ENCODE measurements around the gene GAN. TPM values are rescaled to one million over a fixed set of nuclear protein-coding genes. Genes with fewer than 3 reads are reported as not detected.

The GAN gene
- total and polyA plus RNA-seq, 10 of the 15 experiments (the other 5 are each of a cell fraction or from before 2014, with no cell fraction given), result 0.42 to 8.4 (median 2.5) TPM

GRCh38 chr16:81436386-81436785 is 121.6 kb downstream of the GAN start:
- ATAC-seq, result no peak
- Histone ChIP-seq H3K79me2 (ENCODE audit: control insufficient read depth, insufficient read depth, low read length) (no peaks in the 10 kb centered on the region), H3K27ac (ENCODE audit: control insufficient read depth, insufficient read depth) (no peak overlapping the region), H4K20me1 (ENCODE audit: control insufficient read depth, insufficient read depth) (no peaks in the 10 kb centered on the region), H2AFZ (ENCODE audit: control insufficient read depth, low read depth, low read length) (no peak overlapping the region), H3K4me1 (ENCODE audit: control insufficient read depth, insufficient read depth, low read length) (peaks cover 18% of the 10 kb centered on the region), H3K36me3 (ENCODE audit: control insufficient read depth in 2 of 2, insufficient read depth in 2 of 2, low read length in 1 of 2) (no peaks in the 10 kb centered on the region; a peak in 1 of 4 replicates), H3K4me2 (ENCODE audit: control insufficient read depth, insufficient read depth) (no peak overlapping the region), H3K9me3 (replicated peaks; ENCODE audit: control insufficient read depth, insufficient read depth, low read length) (no peaks in the 10 kb centered on the region), H3K4me3 (no peak overlapping the region), H3K9ac (ENCODE audit: control insufficient read depth, insufficient read depth, low read length) (no peak overlapping the region), H3K27me3 (replicated peaks in 1 of 2; ENCODE audit: control insufficient read depth in 2 of 2, insufficient read depth in 2 of 2, low read length in 1 of 2) (0 out of 4 replicates have a peak, but pooled peaks cover 0 to 2% of the 10 kb centered on the region in 2 experiments)
- ChIA-PET CTCF (no interaction called here), RAD21 (ENCODE audit: unreplicated experiment) (no interaction called here), SMC1A (ENCODE audit: uncharacterized antibody, unreplicated experiment) (no interaction called here), POLR2A (no interaction called here)
- FAIRE-seq, result no peak
- DNase-seq (ENCODE audit: low read depth, low spot score), result no peak
- WGBS (ENCODE audit: insufficient coverage, insufficient replicate concordance, low lambda C conversion rate, missing lambda C conversion rate), result 60% methylated on average over 6 of the region's 6 CpGs
- intact Hi-C loops (cut with micrococcal nuclease; ENCODE audit: unreplicated experiment), result no loop called here
- no TSS peak for BruUV-seq (replicated peaks)
- in situ Hi-C loops (cut with MboI), result no loop called here
- TF ChIP-seq HDGF (IDR thresholded peaks at IDR 0.05) (no peak), SMC3 (IDR thresholded peaks at IDR 0.05; ENCODE audit: borderline replicate concordance, low read length) (no peak), SREBF1 (IDR thresholded peaks at IDR 0.05; ENCODE audit: low read length) (no peak), CUX1 (IDR thresholded peaks at IDR 0.05; ENCODE audit: insufficient replicate concordance, low read depth, low read length) (no peak), MXI1 (IDR thresholded peaks at IDR 0.05; ENCODE audit: low read depth, low read length) (no peak), JUNB (IDR thresholded peaks at IDR 0.05) (peak; percentile 30; the same call in 1 of the 2 replicates)
